HFFc6 (cell line): ENCODE data around the gene SETX. TPM values are rescaled to one million over a fixed set of nuclear protein-coding genes. Genes with fewer than 3 reads are reported as not detected.

Source experiments
- DNase-seq: peaks from one replicate; pipeline ENCODE4 v3.0.0-alpha.2; 2018
- H3K27ac Mint-ChIP-seq: 2 replicates; pipeline ENCODE4 v1.8.0; 2020; ENCODE audit warnings: mild to moderate bottlenecking, mixed read lengths
- H3K27me3 Mint-ChIP-seq: 2 replicates; pipeline ENCODE4 v1.8.0; 2021; ENCODE audit warnings: mild to moderate bottlenecking, moderate library complexity, mixed read lengths; ENCODE audit not compliant: insufficient read depth
- H3K36me3 Mint-ChIP-seq: 2 replicates; pipeline ENCODE4 v1.8.0; 2021; ENCODE audit warnings: low read depth, mixed read lengths
- H3K4me1 Mint-ChIP-seq: 2 replicates; pipeline ENCODE4 v1.8.0; 2020; ENCODE audit warnings: low read depth, mixed read lengths
- H3K4me3 Mint-ChIP-seq: 2 replicates; pipeline ENCODE4 v1.8.0; 2020; ENCODE audit warnings: mild to moderate bottlenecking, moderate library complexity, mixed read lengths
- H3K9me3 Mint-ChIP-seq: 2 replicates; pipeline ENCODE4 v1.8.0; 2020; ENCODE audit warnings: mild to moderate bottlenecking, mixed read lengths
- CTCF ChIP-seq: fragments of 200-600 bp; sonication (generic); IDR thresholded peaks from 2 replicates; pipeline ENCODE4 v1.5.0; 2021; ENCODE audit warnings: antibody characterized with exemption, mild to moderate bottlenecking
- total RNA-seq, 6 experiments: library from RNA; stranded (reverse); fragmentation: NEBNext Ultra II Directional; extraction: Animal tissue kit (Norgen Biotek cat#: 25700); gene quantifications; 2 replicates in 1 of 6; 3 replicates in 5 of 6; pipeline ENCODE4 v1.2.3, GENCODE V29; 2021

Gene SETX
- total RNA-seq, 6 experiments from 2014 or later, result 14.9 to 18.7 (median 17.7) TPM

DNA sequence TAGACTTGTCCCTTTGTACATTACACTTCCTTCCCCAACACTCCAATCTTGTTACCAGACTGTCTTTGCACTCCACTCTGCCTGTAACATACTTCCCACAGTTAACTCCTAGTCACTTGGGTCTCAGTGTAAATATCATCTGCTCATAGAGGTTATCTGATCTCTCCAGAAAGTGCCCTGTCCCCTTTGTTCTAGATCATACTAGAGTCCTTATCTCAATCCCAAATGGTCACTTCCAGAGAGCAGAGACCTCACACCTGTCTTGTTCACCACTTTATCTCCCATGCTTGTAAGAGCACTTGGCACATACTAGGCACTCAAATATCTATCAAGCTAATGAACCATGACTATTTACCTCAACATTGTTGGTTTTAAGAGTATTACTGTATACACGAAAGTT, 30.4 kb downstream of the SETX start:
- Mint-ChIP-seq H3K9me3 (no peaks in the 10 kb centered on the region), H3K4me1 (peaks cover 8% of the 10 kb centered on the region), H3K27me3 (peaks cover 3% of the 10 kb centered on the region; the same call in 1 of the 2 replicates), H3K36me3 (peaks cover 58% of the 10 kb centered on the region), H3K27ac (no peak overlapping the region), H3K4me3 (no peak overlapping the region)
- TF ChIP-seq CTCF, result no peak
- no peak for DNase-seq

DNA sequence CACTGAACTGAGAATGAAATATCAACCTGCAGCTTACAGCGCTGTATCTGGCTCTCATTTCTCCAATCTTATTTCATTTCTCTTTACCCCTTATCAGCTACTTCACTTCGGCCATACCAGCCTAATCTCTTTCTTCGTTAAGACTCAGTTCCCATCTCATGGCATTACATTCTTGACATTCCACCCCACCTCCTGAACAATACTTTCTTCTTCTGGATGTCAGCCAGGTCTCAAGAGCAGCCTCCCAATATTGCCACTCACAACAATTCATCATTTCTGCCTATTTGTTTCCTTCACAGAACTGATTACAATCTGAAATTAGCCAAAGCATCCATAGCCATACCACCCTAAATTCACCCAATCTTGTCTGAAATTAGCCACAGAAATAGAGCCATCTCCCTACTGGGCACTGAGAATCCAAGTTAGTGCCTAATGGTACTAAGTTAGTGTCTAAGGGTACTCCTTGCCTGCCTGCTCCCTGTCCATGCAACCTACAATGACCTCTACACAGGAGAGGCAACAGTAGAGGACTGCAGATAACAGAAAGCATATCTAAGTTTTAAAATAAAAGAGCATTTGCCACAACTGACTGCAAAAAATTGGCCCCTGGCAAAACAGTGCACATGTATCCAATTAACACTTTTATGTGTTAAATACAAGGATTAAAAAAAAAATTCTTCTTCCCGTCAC, 35.2 kb downstream of the SETX start:
- H3K9me3 Mint-ChIP-seq, result no peaks in the 10 kb centered on the region
- H3K4me3 Mint-ChIP-seq, result no peak overlapping the region

GRCh38 chr9:132312873-132313272, 41.9 kb downstream of the SETX start:
- H3K9me3 Mint-ChIP-seq, result no peaks in the 10 kb centered on the region
- TF ChIP-seq CTCF, result peak; percentile 65
- no peak for DNase-seq
- no peak overlapping the region for H3K4me3 Mint-ChIP-seq
- peaks cover 44% of the 10 kb centered on the region for H3K36me3 Mint-ChIP-seq
- no peak overlapping the region for H3K27ac Mint-ChIP-seq
- no peaks in the 10 kb centered on the region for H3K27me3 Mint-ChIP-seq
- H3K4me1 Mint-ChIP-seq, result no peaks in the 10 kb centered on the region

More for the DNA sequence above, 35.2 kb downstream of the SETX start:
- Mint-ChIP-seq H3K4me1 (peaks cover 12% of the 10 kb centered on the region), H3K27ac (peak overlapping the region; percentile 4; the same call in 1 of the 2 replicates), H3K27me3 (no peaks in the 10 kb centered on the region), H3K36me3 (peaks cover 26% of the 10 kb centered on the region)
- DNase-seq, result no peak
- no peak for TF ChIP-seq CTCF

DNA sequence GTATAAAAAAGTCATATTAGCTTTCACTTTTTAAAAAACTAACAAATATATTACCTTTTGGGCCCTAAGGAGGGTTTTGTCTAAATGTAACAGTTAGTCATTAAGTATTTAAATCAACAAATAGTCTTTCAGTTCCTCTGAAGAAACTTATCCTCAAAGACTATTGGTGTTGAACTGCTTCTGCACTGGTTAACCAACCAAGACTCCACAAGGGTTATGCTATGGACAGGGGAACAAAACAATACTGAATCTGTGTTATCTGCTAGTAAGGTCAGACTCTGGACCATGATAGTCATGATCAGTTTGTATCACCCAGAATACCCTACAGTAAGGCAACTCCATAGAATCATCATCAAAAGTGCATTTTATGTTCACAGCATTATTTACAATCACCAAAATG, 42.4 kb downstream of the SETX start:
- Mint-ChIP-seq H3K27ac (no peak overlapping the region), H3K36me3 (peaks cover 45% of the 10 kb centered on the region)
- DNase-seq, result no peak

DNA sequence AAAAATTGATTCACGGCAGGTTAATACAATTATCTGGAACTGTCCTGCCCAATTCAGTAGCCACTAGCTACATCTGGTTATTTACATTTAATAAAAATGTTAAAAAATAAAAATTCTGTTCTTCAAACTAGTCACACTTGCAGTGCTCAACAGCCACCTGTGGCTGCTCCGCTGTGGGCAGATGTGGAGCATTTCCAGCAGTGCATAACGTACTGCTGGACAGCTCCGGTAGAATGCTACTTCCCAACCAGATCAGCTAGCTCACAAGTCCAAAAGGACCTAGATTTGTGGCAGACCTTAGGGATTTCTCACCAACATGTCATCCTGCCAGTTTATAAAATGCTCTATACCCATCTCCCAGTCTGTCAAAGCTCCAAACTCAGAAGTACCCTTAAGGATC, 42.8 kb downstream of the SETX start:
- H3K36me3 Mint-ChIP-seq, result peaks cover 45% of the 10 kb centered on the region
- DNase-seq, result no peak
- no peak overlapping the region for H3K4me3 Mint-ChIP-seq
- TF ChIP-seq CTCF, result no peak
- no peaks in the 10 kb centered on the region for H3K27me3 Mint-ChIP-seq
- H3K27ac Mint-ChIP-seq, result no peak overlapping the region
- H3K9me3 Mint-ChIP-seq, result no peaks in the 10 kb centered on the region
- H3K4me1 Mint-ChIP-seq, result no peaks in the 10 kb centered on the region

More for the DNA sequence above, 42.4 kb downstream of the SETX start:
- Mint-ChIP-seq H3K4me3 (no peak overlapping the region), H3K9me3 (no peaks in the 10 kb centered on the region), H3K4me1 (no peaks in the 10 kb centered on the region), H3K27me3 (no peaks in the 10 kb centered on the region)
- no peak for TF ChIP-seq CTCF
